ENCODE results near the gene DEPP1.

DEPP1 gene

DNA sequence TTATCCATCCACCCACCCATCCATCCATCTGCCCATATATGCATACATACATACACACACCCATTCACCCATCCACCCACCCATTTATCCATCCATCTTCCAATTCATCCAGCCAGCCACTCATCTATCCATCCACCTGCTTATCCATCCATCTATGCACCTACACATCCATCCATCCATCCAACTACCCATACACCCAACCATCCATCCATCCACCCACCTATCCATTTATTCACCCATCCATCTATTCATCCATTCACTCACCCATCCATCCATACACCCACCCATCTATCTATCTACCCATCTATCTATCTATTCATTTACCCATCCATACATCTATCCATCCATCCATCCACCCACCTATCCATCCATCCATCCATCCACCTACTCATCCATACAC, 50.1 kb downstream of the DEPP1 start:
- H4K20me1 ChIP-seq (ENCODE audit: insufficient read depth, low read length, poor library complexity, severe bottlenecking) = no peaks in the 10 kb centered on the region
- H3K4me2 ChIP-seq (ENCODE audit: low read depth, low read length, poor library complexity, severe bottlenecking) = no peak overlapping the region
- TF ChIP-seq EZH2phosphoT487 (IDR thresholded peaks at IDR 0.05; ENCODE audit: borderline replicate concordance) (no peak), CTCF (conservative IDR thresholded peaks at IDR 0.05; ENCODE audit: low read length) (no peak)
- no peak overlapping the region for H3K4me3 ChIP-seq (ENCODE audit: low read length, poor library complexity, severe bottlenecking)
- H3F3A ChIP-seq (ENCODE audit: low read depth) = no peaks in the 10 kb centered on the region
- no peaks in the 10 kb centered on the region for H3K36me3 ChIP-seq (ENCODE audit: insufficient read depth, low read length)
- H3K4me1 ChIP-seq (ENCODE audit: insufficient read depth, low read length, poor library complexity, severe bottlenecking) = peaks cover 12% of the 10 kb centered on the region
- H3K9ac ChIP-seq (ENCODE audit: low read depth, low read length, poor library complexity, severe bottlenecking) = no peak overlapping the region
- no peaks in the 10 kb centered on the region for H3K79me2 ChIP-seq (ENCODE audit: insufficient read depth, low read length)
- H3K9me2 ChIP-seq (replicated peaks; ENCODE audit: low read depth, low read length) = no peaks in the 10 kb centered on the region
- H3K27me3 ChIP-seq (ENCODE audit: insufficient read depth, low read length, poor library complexity, severe bottlenecking) = no peaks in the 10 kb centered on the region
- H3K9me3 ChIP-seq (ENCODE audit: insufficient read depth, low read depth, low read length) = no peaks in the 10 kb centered on the region
- H2AFZ ChIP-seq (ENCODE audit: low read length) = no peak overlapping the region

DNA sequence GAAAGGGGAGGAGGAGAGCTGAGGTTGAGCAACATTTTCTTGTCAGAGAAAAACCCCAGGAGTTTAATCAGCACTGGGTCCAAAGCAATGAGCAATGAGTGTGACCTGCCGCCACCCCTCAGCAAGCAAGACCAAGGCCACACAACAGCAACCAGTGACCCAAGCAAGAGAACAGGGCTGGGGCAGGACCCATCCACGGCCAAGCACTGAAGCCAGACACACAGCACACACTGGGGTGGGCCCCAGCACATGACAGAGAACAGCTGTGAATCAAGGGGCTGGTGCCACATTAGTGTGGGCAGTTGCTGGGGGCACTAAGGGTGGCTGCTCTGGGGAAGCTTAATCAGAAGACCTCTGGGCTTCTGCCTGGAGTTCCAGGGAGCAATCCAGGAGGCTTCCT, 51.3 kb downstream of the DEPP1 start:
- H3K36me3 ChIP-seq (ENCODE audit: insufficient read depth, low read length) = no peaks in the 10 kb centered on the region
- no peak overlapping the region for H2AFZ ChIP-seq (ENCODE audit: low read length)
- no peaks in the 10 kb centered on the region for H3K9me2 ChIP-seq (replicated peaks; ENCODE audit: low read depth, low read length)
- TF ChIP-seq CTCF (conservative IDR thresholded peaks at IDR 0.05; ENCODE audit: low read length) = no peak
- TF ChIP-seq EZH2phosphoT487 (IDR thresholded peaks at IDR 0.05; ENCODE audit: borderline replicate concordance) = no peak
- no peaks in the 10 kb centered on the region for H3K27me3 ChIP-seq (ENCODE audit: insufficient read depth, low read length, poor library complexity, severe bottlenecking)
- H3K9me3 ChIP-seq (ENCODE audit: insufficient read depth, low read depth, low read length) = no peaks in the 10 kb centered on the region
- no peaks in the 10 kb centered on the region for H4K20me1 ChIP-seq (ENCODE audit: insufficient read depth, low read length, poor library complexity, severe bottlenecking)
- H3K4me2 ChIP-seq (ENCODE audit: low read depth, low read length, poor library complexity, severe bottlenecking) = no peak overlapping the region
- no peak overlapping the region for H3K9ac ChIP-seq (ENCODE audit: low read depth, low read length, poor library complexity, severe bottlenecking)
- no peaks in the 10 kb centered on the region for H3F3A ChIP-seq (ENCODE audit: low read depth)
- H3K4me1 ChIP-seq (ENCODE audit: insufficient read depth, low read length, poor library complexity, severe bottlenecking) = peaks cover 5% of the 10 kb centered on the region
- H3K4me3 ChIP-seq (ENCODE audit: low read length, poor library complexity, severe bottlenecking) = no peak overlapping the region
- H3K79me2 ChIP-seq (ENCODE audit: insufficient read depth, low read length) = no peaks in the 10 kb centered on the region

DNA sequence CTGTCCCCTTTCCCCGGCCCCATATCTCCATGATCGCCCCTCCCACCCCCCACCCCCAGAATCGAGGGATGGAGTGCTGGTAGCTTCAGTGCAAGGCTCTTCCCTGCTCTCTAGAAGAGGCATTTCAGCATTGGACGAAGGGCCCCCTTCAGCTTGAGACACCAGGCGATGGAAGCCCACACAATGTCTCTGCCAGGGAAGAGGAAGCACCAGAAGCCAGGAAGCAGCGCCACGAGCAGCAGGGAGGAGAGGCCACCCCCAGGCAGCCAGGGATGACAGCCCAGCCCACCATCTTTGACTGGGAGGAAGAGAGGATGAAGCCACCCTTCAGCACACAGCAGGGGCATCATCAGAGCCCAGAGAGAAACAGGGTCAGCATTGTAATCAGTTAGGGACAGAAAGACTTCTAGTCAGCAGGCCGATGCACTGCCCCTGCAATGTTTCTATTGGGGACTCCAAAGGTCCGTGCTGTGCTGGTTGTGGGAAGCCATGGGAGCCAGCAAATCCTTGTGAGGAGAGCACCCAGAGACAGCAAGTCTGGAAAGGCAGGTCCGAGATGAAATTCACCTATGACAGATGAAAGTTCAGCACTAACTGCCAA, 51.8 kb downstream of the DEPP1 start:
- Histone ChIP-seq H3K4me2 (ENCODE audit: low read depth, low read length, poor library complexity, severe bottlenecking) (no peak overlapping the region), H3K4me3 (ENCODE audit: low read length, poor library complexity, severe bottlenecking) (no peak overlapping the region)

More for the DNA sequence above, 51.8 kb downstream of the DEPP1 start:
- Histone ChIP-seq H3K27me3 (ENCODE audit: insufficient read depth, low read length, poor library complexity, severe bottlenecking) (no peaks in the 10 kb centered on the region), H3F3A (ENCODE audit: low read depth) (no peaks in the 10 kb centered on the region), H3K79me2 (ENCODE audit: insufficient read depth, low read length) (no peaks in the 10 kb centered on the region), H3K4me1 (ENCODE audit: insufficient read depth, low read length, poor library complexity, severe bottlenecking) (peaks cover 5% of the 10 kb centered on the region), H4K20me1 (ENCODE audit: insufficient read depth, low read length, poor library complexity, severe bottlenecking) (no peaks in the 10 kb centered on the region), H3K36me3 (ENCODE audit: insufficient read depth, low read length) (no peaks in the 10 kb centered on the region), H3K9me2 (replicated peaks; ENCODE audit: low read depth, low read length) (no peaks in the 10 kb centered on the region), H3K9me3 (ENCODE audit: insufficient read depth, low read depth, low read length) (no peaks in the 10 kb centered on the region), H3K9ac (ENCODE audit: low read depth, low read length, poor library complexity, severe bottlenecking) (no peak overlapping the region), H2AFZ (ENCODE audit: low read length) (no peak overlapping the region)
- TF ChIP-seq EZH2phosphoT487 (IDR thresholded peaks at IDR 0.05; ENCODE audit: borderline replicate concordance) (no peak), CTCF (conservative IDR thresholded peaks at IDR 0.05; ENCODE audit: low read length) (no peak)
